Measurements from ENCODE around the gene CAPN5.

The CAPN5 gene

GRCh38 chr11:77100166-77101042, 33.6 kb downstream of the CAPN5 start:
- DNase-seq (ENCODE audit: low spot score), result no peak

DNA sequence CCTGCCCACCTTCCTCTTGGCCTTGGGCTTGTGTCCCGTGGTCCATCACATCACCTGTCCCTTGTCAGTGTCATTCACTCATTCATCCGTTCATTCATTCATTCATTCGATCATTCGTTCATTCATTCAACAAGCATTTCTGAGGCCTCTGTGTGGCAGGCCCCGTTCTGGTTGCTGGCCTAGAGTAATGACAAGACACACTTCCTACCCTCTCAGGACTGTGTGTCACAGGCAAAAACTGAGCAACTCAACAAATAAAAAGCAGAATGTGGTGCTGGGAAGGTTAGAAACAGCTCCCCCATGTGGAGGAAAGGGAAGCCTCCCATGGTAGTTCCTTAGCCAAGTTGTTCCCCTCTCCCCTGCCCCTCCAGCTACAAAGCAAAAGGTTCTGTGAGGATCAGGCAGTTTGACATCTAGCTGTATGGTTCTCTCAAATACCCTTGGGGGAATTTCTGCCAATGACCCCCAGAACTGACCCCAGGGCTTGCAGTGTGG, 34.3 kb downstream of the CAPN5 start:
- DNase-seq (ENCODE audit: low spot score), result no peak

GRCh38 chr11:77102246-77103210, 35.8 kb downstream of the CAPN5 start, which contains the start of gene OMP:
Gene OMP, plus strand, starts transcription at chr11:77102840. Its CDS starts 0 bp downstream, at chr11:77102840.
- DNase-seq (ENCODE audit: low spot score), result no peak

DNA sequence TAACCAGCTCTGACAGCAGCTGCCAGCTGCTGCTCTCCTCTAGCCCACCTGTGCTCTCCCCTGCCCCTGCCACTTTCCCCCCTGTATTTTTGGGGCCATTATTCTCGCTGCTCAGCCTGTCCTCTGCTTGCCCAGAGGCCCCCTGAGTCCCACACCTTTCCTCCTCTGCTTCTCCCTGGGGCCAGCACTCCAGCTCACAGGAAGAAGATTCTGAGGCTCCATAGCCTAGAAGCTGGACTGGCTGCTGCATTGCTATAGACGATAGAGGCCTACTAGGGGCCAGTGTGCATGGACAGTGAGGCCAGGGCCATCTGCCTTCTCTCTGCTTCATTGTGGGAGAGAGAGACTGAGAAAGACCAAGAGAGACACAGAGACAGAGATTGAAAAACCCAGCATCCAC, 36.5 kb downstream of the CAPN5 start:
- DNase-seq (ENCODE audit: low spot score), result no peak

GRCh38 chr11:77104727-77105126, 38.0 kb downstream of the CAPN5 start:
- no peak for DNase-seq (ENCODE audit: low spot score)

GRCh38 chr11:77106321-77106720, 39.5 kb downstream of the CAPN5 start:
- no peak for DNase-seq (ENCODE audit: low spot score)

GRCh38 chr11:77106759-77107158, 40.0 kb downstream of the CAPN5 start:
- DNase-seq (ENCODE audit: low spot score), result no peak

GRCh38 chr11:77107950-77108349, 41.2 kb downstream of the CAPN5 start:
- DNase-seq (ENCODE audit: low spot score), result no peak

GRCh38 chr11:77108436-77108835, 41.7 kb downstream of the CAPN5 start:
- DNase-seq (ENCODE audit: low spot score), result no peak

GRCh38 chr11:77109236-77110019, 42.7 kb downstream of the CAPN5 start:
- no peak for DNase-seq (ENCODE audit: low spot score)

DNA sequence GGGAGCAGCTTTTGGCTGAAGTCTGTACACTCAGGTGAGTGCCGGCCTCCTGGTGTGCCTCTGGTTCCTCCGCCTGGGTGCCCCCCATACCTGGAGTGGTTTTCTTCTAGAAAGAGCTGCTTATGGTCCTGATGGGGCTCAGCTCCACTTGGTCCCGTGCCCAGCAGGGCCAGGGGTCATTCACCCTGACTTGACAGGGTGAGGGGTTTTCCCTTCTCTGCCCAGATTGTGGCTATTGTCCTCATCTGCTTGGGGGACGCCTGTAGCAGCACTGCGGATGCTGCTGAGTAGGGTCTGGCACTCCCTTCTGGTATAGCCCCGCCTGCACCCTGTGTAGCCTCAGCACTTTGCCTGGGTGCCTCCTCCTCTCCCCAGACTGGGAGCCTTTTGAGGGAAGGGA, 44.1 kb downstream of the CAPN5 start:
- no peak for DNase-seq (ENCODE audit: low spot score)

- DNase-seq (ENCODE audit: low spot score), result no peak
Observed at GRCh38 chr11:77111277-77111676, 44.5 kb downstream of the CAPN5 start.

DNA sequence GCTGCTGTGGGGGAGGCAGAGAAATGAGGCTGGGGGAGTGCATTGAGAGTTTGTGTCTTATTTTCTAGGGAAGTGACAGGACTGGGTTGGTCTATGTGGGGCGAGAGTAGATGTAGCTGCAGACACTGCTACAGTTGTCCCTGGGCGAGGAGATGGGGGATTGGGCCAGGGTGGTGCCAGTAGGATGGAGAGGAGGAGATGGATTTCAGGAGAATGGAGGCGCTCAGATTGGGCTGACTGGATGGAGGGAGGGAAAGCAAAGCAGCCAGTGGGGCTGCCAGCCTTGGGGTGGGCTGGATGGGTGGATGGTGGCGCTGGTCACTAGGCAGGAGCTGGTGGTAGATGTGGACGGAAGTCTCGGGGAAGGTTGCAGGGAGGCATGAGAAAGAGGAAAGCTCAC, 45.2 kb downstream of the CAPN5 start:
- DNase-seq (ENCODE audit: low spot score), result no peak

DNA sequence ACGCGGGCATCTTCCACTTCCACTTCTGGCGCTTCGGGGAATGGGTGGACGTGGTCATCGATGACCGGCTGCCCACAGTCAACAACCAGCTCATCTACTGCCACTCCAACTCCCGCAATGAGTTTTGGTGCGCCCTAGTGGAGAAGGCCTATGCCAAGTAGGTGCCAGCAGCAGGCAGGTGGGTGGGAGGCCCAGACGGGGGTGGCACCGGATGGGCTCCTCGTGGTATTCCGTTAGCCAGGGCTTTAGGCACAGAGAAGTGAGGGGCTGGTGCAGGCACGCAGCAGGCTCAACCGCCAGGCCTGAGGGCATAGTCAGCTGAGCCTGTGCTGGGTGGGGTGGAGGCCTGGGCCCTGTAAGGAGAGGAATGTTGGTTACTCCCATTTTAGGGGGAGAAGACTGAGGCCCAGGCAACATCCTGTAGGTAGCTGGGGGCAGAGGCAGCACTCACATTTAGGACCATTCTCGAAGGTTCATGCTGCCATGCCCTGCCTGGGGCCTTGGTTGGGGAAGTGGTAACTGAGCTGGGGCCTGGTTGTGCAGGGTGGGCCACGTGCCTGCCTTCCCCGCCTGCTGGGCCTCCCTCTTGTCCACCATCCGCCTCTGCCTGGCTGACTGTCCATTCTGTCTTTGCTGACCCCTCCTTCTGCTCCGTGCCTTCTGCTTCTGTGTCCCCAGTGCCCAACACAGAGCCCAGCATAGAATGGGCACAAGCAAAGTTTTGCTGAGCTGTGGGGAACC, 46.0 kb downstream of the CAPN5 start:
- no peak for DNase-seq (ENCODE audit: low spot score)

- no peak for DNase-seq (ENCODE audit: low spot score)
Observed at GRCh38 chr11:77113382-77114088, 46.8 kb downstream of the CAPN5 start.

GRCh38 chr11:77114089-77114463, 47.3 kb downstream of the CAPN5 start:
- DNase-seq (ENCODE audit: low spot score), result no peak

- no peak for DNase-seq (ENCODE audit: low spot score)
Observed at GRCh38 chr11:77115181-77115611, 48.4 kb downstream of the CAPN5 start.

DNA sequence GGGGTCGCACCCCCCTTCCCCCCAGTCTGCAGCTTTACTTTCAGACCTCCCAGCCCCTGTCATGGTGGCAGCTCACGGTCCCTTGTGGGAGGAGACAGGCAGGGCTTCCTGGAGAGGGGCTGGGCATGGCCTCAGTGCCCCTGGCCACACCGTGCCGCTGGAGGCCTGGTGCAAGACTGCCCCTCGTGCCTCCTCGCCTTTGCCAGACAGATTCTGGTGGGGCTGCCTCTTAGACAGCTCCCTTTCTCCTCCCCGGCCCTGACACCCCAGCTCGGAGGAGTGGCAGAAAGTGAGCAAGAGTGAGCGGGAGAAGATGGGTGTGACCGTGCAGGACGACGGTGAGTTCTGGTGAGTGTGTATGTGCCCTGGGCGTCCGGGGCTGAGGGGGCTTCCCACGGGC, 49.2 kb downstream of the CAPN5 start:
- DNase-seq (ENCODE audit: low spot score), result no peak

DNA sequence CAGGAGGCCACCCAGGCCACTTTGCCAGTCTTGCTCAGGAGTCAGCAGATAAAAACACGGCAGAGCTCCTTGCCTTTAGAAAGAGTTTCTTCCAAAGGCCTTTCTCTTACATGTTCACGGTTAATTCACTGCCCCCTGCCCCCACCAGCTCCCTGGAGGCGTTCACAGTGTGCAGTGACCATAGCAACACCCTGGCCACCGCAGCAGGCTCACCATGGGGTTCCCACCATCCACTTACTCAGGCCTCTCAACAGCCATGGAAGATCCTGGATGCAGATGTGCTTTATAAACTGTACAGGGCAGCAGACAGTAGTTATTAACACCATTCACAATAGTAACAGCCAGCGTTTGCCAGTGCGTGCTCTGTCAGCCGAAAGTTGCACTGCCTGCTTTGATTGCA, 50.7 kb downstream of the CAPN5 start:
- DNase-seq (ENCODE audit: low spot score), result no peak

DNA sequence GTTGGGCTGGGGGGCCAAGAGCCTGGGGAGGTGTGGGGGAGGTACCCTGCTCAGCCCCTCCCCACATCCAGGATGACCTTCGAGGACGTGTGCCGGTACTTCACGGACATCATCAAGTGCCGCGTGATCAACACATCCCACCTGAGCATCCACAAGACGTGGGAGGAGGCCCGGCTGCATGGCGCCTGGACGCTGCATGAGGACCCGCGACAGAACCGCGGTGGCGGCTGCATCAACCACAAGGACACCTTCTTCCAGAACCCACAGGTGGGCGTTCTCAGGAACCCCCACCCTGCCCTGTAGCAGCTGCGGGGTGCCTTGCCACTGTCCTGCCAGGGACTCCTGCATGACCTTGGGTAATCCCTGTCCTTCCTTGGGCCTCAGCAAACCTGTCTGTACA, 51.3 kb downstream of the CAPN5 start:
- DNase-seq (ENCODE audit: low spot score), result no peak
